Upper lobe of right lung (tissue), 1 donor: ENCODE results near the gene PCNT. TPM values are rescaled to one million over a fixed set of nuclear protein-coding genes. Genes with fewer than 3 reads are reported as not detected.
A peak's percentile ranks its signal among the peaks of the same experiment; 100 is the strongest.
"Not testable (repeated sequence)": the region's sequence is repeated elsewhere in the genome, so short reads cannot be mapped to it uniquely, and the experiment has no call there.

Experiments used
- ATAC-seq: fragments of 200-7000 bp; cut with Tn5 transposase; one replicate; pipeline ENCODE4 v1.9.1; 2020; ENCODE audit warnings: mild to moderate bottlenecking, moderate library complexity
- DNase-seq: peaks from one replicate; pipeline ENCODE4 v3.0.0-alpha.2; 2020
- H3K27ac ChIP-seq: fragments of 200-600 bp; one replicate; pipeline ENCODE4 v1.8.0; 2022
- H3K27me3 ChIP-seq: fragments of 200-600 bp; one replicate; pipeline ENCODE4 v1.8.0; 2022; ENCODE audit warnings: mild to moderate bottlenecking
- H3K36me3 ChIP-seq: fragments of 200-600 bp; one replicate; pipeline ENCODE4 v1.8.0; 2022
- H3K4me1 ChIP-seq: fragments of 200-600 bp; one replicate; pipeline ENCODE4 v1.8.0; 2022
- H3K4me3 ChIP-seq: fragments of 200-600 bp; one replicate; pipeline ENCODE4 v1.8.0; 2022; ENCODE audit warnings: mild to moderate bottlenecking
- H3K9me3 ChIP-seq: fragments of 200-600 bp; one replicate; pipeline ENCODE4 v1.8.0; 2022
- CTCF ChIP-seq: fragments of 200-600 bp; IDR thresholded peaks from one replicate; pipeline ENCODE4 v1.8.0; 2022; ENCODE audit warnings: antibody characterized with exemption
- intact Hi-C: fragments of 100-400 bp; cut with DNase I; formaldehyde crosslinking; loops from one replicate; pipeline ENCODE4 v1.11.0; 2022
- total RNA-seq: library from RNA; stranded (reverse); fragmentation: NEBNext Ultra II Directional; extraction: Animal tissue kit (Norgen Biotek cat#: 25700); gene quantifications from one replicate; pipeline ENCODE4 v1.2.1, GENCODE V29; 2021
- donor health status: DM: no; HTN: yes; CAD: no; lungs with severe emphysema.

Gene PCNT
- total RNA-seq, 1 donor from 2014 or later = 29.3 TPM

GRCh38 chr21:46429754-46430681 is 106.1 kb downstream of the PCNT start:
- DNase-seq = no peak
- Histone ChIP-seq H3K27ac (no peak overlapping the region), H3K4me3 (no peak overlapping the region), H3K9me3 (no peaks in the 10 kb centered on the region), H3K4me1 (no peaks in the 10 kb centered on the region), H3K36me3 (peaks cover 36% of the 10 kb centered on the region), H3K27me3 (no peaks in the 10 kb centered on the region)
- no peak for TF ChIP-seq CTCF
- ATAC-seq = no peak
- intact Hi-C loops = no loop called here

GRCh38 chr21:46431448-46431847 is 107.5 kb downstream of the PCNT start:
- intact Hi-C loops = no loop called here
- no peak overlapping the region for H3K4me3 ChIP-seq
- no peak for TF ChIP-seq CTCF
- no peak overlapping the region for H3K27ac ChIP-seq
- peaks cover 46% of the 10 kb centered on the region for H3K36me3 ChIP-seq
- H3K27me3 ChIP-seq = no peaks in the 10 kb centered on the region
- H3K4me1 ChIP-seq = no peaks in the 10 kb centered on the region
- DNase-seq (no peak), ATAC-seq (no peak)
- no peaks in the 10 kb centered on the region for H3K9me3 ChIP-seq

DNA sequence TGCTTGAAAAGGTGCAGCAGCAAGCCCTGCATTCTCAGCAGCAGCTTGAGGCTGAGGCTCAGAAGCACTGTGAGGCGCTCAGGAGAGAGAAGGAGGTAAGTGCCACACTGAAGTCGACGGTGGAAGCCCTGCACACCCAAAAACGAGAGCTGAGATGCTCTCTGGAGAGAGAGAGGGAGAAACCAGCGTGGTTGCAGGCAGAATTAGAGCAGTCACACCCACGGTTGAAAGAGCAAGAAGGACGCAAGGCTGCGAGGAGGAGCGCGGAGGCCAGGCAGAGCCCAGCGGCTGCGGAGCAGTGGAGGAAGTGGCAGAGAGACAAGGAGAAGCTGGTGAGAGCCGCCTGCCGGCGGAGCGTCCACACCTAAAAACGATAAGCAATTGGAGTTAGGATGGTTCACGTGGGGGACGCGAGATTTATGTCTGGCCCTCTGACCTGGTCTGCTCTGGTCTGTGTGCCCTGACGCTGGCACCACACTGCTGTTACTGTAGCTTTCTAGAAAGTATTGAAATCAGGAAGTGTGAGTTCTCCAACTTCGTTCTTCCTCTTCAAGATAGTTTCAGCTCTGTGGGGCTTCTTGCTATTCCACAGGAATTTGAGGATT is 108.0 kb downstream of the PCNT start:
- DNase-seq (peak; percentile 75), ATAC-seq (peak; percentile 77)
- TF ChIP-seq CTCF = no peak
- Histone ChIP-seq H3K4me1 (no peaks in the 10 kb centered on the region), H3K9me3 (no peaks in the 10 kb centered on the region), H3K4me3 (no peak overlapping the region), H3K27ac (no peak overlapping the region), H3K27me3 (no peaks in the 10 kb centered on the region), H3K36me3 (peaks cover 51% of the 10 kb centered on the region)
- intact Hi-C loops = no loop called here

- H3K4me1 ChIP-seq, ATAC-seq, intact Hi-C loops, H3K9me3 ChIP-seq, H3K4me3 ChIP-seq, H3K27me3 ChIP-seq, H3K27ac ChIP-seq, DNase-seq: not testable (repeated sequence)
- peaks cover 57% of the 10 kb centered on the region for H3K36me3 ChIP-seq
Observed at GRCh38 chr21:46433116-46433515, 109.2 kb downstream of the PCNT start.

- intact Hi-C loops = no loop called here
- no peaks in the 10 kb centered on the region for H3K4me1 ChIP-seq
- H3K27ac ChIP-seq = no peak overlapping the region
- H3K4me3 ChIP-seq = no peak overlapping the region
- H3K9me3 ChIP-seq = no peaks in the 10 kb centered on the region
- no peak for TF ChIP-seq CTCF
- no peak for ATAC-seq
- DNase-seq = no peak
- H3K36me3 ChIP-seq = peaks cover 59% of the 10 kb centered on the region
- H3K27me3 ChIP-seq = no peaks in the 10 kb centered on the region
Observed at GRCh38 chr21:46434322-46434958, 110.5 kb downstream of the PCNT start.

DNA sequence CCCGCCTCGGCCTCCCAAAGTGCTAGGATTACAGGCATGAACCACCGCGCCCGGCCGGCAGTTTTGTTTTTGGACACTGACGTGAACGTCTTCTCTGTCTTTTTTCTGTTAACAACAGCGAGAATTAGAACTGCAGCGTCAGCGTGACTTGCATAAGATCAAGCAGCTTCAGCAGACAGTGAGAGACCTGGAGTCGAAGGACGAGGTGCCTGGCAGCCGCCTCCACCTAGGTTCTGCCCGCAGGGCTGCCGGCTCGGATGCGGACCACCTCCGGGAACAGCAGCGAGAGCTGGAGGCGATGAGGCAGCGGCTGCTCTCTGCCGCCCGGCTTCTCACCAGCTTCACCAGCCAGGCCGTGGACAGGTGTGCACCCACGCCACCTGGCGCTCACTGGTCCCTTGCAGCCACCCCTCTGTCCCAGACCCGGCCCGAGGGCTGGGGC is 111.9 kb downstream of the PCNT start:
- no peak for TF ChIP-seq CTCF
- ATAC-seq = no peak

More for the DNA sequence above, 111.9 kb downstream of the PCNT start:
- Histone ChIP-seq H3K36me3 (peaks cover 58% of the 10 kb centered on the region), H3K27me3 (no peaks in the 10 kb centered on the region), H3K4me3 (no peak overlapping the region), H3K9me3 (no peaks in the 10 kb centered on the region), H3K4me1 (no peaks in the 10 kb centered on the region), H3K27ac (no peak overlapping the region)
- intact Hi-C loops = no loop called here
- no peak for DNase-seq
